ELF-1 (cell line): ENCODE measurements around the gene CAPN12.

Source experiments
- DNase-seq: peaks from one replicate; pipeline ENCODE4 v3.0.0-alpha.2; 2016; ENCODE audit warnings: low read depth, low spot score

The CAPN12 gene

DNA sequence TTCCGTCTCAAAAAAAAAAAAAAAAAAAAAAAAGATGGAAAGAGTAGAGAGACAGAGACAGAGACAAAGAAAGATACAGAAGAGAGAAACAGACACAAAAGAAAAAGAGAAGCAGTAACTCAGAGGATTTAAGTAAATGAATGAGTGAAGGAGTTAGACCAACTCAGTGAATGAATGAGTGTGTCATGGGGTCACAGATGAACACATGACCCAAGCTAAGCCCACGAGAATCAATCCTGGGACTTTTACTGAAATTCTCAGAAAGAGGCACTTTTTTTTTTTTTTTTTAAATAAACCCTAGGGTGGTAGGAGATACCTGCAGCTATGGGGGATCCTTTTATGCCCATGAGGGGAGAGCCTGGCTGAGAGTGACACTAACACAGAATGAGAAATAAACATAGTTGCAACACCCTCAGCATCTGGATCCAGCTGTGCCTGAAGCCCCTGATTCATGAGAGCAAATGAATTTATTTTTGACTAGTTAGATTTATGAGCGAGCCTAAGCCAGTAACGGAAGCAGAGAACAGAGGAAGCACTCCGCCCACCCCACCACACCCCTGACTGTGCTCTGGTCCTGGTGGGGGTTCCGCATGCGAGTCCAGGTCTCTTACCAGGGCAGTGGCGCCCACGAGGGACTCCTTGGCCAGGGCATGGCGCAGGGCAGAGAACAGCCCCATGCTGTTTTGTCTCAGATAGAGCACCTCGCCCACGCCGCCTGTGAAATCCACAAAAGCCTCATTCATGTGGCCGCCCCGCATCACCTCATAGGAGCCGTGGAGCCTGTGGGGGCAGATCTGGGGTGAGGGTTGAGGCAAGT is 4.6 kb downstream of the CAPN12 start:
- DNase-seq, result peak; percentile 1

DNA sequence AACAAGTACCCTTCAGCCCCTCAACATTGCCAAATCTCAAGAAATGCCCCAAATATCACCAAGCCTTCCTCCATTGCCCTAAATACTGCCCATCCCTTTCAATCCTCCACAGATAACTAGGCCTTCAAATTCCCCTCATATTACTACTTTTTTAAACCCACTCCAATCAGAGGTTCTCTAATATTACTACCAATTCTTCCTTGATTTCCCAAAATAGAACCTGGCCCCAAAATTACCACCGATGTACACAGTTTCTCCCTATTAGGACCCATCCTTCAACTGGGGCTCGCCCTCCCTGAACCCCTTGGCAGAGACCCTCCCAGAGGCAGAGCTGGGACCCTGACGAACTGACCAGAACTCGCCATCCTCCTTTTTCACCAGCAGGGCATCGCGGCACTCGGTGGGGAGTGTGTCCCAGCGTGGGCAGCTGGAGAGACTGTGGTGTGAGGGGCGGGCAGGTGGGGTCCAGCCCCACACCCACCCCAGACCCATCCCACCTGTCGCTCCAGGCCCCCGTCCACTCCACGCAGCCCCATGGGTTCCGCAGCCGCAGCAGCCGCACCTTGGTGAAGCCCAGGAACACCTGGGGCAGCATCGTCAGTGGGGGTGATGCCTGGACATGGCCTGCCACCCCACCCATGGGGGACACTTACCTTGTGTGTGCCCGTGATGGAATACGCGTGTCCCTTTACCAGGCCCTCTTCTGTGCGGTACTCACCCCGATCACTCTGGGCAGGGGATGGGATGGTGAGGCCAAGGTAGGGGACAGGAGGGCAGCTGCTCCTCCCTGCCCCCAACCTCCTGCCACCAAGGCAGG is 6.1 kb downstream of the CAPN12 start:
- peak; percentile 1 for DNase-seq

DNA sequence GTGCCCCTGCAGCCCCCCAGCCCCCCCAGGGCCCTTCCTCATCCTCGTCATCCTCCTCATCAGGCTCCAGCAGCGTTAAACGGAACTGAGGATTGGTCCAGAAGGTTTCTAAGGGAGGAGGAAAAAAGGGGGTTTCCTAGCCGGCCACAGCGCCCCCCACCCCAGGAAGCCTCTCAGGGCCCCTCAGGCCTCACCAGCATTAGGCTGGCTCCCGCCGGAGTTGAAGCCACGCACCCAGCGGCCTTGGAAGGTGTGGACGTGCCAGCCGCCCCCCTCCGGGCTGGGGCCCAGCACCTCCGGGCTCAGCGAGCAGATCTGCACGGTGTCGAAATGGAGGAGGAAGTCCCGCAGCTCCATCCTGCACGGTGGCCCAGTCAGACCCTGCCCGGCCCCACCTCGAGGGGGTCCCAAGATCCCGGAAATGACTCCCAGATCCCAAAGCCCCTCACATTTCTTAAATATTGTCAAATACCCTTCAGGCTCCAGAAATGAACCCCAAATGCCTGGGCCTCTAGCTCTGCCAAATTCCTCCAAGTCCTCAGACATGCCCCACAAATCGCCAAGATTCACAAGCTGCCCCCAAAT is 6.9 kb downstream of the CAPN12 start:
- DNase-seq, result no peak

DNA sequence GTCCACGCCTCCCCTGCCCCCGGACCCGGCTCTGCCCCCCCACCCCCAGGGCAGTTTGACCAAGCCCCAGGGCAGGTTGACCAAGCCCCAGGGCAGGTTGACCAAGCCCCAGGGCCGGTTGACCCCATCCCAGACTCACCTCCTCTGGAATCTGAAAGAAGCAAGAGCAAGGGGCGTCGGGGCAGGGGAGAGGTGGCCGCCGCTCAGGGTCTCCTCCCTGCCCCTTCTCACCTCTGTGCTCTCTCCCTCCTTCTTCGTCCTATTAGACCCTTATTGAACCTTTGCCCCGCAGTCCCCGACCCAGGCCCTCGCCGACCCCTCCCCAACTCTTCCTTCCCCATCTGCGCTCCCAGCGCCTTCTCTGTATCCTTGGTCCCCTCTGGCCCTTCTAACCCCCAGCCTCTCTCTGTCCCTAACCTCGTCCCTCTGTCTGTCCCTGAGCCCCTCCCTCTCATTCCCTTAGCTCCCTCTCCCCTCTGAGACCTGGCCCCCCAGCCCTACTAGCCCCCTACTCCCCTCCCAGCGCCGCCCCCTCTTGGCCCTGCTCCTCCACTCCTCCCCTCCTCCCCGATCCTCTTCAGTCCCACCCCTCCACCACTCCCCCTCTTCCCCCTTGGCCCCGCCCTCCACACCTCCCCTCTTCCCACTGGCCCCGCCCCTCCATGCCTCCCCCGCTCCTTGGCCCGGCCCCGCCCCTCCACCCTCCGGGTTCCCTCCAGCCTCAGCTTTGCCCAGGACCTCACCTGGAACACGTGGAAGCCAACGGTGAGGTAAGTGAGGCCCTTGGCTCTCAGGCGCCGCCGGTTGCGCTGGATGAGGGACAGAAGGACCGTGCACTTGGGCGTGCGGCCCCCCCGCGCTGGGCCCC is 7.6 kb downstream of the CAPN12 start:
- DNase-seq, result peak; percentile 36

DNA sequence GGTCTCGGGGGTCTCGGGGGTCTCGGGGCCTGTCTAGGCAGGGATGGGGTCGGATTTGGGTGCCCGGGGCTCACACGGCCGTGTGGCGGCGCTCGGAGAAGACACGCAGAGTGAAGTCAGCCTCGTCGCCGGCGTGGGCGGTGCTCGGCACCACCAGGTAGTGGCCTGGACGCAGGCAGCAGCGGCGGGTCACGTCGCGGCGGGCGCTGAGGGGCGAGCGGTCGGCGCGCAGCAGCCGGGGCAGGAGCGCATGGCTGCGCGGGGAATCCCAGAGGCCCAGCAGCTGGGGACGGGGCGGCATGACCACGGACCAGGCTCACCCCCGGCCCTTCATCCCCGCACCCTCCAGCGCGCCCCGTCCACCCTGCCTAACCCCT is 8.2 kb downstream of the CAPN12 start:
- DNase-seq, result peak; percentile 43

DNA sequence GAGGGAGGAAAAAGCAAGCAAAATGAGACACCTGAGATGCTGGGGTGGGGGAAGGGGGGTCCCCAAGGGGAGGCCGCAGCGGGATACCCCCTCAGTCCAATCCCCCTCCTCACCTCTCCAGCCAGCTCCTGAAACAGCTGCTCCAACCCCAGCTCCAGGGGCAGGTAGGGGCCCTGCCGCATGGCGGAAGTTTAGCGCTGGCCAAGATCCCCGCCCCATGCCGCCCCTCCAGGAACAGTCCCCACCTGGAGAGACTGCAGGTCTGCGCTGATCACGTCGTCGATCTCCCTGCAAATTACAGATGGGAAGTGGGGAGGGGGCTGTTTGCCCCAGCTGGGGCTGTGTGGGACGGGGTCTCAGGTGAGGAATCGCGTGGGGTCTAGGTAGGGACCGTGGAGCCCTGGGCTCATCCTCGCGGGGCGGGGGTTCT is 9.0 kb downstream of the CAPN12 start:
- DNase-seq, result peak; percentile 79

DNA sequence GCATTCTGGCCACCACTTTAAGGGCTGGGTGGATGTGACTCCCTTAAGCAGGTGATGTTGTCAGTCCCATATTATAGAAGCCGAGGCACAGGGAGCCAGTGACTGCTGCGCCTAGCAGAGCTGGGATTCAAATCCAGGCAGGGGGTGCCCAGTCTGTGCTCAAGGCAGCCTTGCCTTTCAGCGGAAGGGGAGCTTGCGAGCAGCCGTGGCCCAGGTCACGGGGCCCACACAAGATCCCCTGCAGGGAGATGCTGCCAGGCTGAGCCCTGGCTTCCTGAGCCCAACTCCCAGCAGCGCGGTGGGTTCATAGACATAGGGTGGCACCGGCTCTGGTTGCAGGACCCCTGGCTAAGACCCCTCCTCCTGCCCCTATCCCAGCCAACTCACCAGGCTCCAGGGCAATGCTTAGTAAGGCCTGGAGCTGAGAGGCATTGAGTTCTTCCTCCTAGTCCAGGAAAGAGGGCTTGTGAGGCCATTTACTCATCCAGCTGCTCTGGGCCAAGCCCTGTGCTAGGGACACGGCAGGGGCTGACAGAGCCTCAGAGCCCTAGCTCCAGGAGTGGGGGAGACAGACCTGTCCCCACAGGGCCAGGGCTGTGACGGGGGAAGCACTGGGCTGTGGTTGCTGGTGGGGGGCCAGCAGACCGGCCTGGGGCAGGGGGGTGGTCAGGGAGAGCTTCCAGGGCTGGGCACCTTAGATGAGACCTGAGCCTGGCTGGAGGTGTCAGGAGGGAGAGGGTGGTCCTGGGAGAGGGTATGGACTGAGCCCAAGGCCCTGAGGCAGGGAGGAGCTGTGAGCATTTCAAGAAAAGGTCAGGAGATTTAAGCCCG is 9.6 kb downstream of the CAPN12 start:
- peak; percentile 36 for DNase-seq

DNA sequence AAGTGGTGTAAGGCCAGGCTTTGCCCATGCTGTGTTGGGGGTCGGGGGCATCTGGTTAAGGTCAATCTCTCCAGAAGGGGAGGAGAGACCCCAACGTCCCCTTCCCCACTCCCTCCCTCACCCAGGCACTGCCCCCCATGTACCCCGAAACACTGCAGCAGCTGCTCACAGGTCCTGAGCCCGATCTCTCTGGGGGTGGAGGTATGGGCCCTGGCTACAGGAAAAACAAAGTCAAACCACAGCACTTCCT is 10.2 kb downstream of the CAPN12 start:
- no peak for DNase-seq

DNA sequence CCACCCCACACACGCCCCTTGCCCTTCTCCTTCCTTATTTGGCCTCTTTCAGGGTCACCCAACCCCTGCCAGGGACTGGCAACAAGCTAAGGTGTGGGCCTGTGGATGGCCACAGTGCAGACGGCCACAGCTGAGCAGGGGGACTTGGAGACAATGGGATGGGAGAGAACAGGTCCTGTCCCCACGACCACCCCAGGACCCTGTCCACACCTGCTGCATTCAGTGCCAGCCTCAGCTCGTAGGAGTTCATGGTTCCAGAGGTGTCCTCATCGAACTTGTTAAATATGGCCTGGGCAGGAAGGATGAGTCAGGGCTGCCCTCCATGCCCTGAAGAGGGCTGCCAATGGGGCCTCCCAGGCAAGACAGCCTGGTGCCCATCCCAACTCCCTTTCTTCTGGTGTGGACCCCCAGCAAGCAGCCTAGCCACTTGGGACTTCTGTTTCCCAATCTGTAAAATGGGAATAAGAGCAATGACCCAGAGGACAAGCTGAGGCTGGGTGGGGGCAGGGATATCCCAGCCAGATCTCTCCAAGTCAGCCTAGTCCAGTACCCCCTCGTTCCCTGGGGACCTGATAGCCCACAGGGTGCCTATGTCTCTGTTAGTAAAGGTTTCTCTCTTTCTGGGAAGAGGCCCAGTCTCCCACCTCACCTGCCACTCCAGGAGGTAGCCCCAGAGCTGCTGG is 10.6 kb downstream of the CAPN12 start:
- no peak for DNase-seq

DNA sequence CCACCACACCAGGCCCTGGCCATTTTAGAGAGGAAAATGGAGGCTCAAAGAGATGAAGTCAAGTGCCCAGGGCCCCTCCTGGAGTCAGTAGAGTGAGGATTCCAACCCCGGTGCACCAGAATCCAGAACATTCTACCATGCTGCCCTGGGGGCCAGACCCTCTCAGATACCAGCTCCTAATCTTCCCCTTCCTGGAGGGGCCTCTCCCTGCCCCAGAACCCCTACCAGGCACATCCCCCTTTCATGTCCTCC is 11.1 kb downstream of the CAPN12 start:
- no peak for DNase-seq

DNA sequence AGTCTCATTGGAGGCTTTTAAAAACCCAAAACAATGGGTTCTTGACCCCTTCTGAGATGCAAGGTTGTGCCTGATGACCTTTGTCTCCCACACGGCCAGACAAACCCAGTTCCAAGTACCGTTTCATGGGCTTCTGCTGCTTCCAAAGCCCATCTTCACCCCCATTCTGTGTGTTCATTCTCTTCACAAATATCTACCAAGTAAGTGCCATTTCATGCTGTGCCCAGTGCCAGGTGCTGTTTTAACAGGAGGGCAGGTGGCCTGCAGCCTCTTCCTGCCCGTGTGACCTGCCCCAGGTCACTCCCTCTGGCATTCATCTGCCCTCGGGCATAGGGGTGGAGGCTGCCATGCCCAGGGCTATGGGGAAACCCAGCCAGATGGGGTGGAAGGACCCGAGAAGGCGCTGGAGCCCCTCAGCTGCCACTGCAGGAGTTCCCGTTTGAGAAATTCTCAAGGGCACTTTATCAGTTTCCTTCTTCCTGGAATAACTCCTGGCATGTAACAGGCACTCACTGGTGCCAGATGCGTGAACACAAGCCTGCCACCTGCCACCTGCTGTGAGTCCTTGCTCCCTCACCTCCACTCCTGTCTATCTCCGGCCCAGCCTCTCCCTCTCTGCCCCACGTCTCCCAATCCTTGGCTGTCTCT is 12.5 kb downstream of the CAPN12 start:
- no peak for DNase-seq

DNA sequence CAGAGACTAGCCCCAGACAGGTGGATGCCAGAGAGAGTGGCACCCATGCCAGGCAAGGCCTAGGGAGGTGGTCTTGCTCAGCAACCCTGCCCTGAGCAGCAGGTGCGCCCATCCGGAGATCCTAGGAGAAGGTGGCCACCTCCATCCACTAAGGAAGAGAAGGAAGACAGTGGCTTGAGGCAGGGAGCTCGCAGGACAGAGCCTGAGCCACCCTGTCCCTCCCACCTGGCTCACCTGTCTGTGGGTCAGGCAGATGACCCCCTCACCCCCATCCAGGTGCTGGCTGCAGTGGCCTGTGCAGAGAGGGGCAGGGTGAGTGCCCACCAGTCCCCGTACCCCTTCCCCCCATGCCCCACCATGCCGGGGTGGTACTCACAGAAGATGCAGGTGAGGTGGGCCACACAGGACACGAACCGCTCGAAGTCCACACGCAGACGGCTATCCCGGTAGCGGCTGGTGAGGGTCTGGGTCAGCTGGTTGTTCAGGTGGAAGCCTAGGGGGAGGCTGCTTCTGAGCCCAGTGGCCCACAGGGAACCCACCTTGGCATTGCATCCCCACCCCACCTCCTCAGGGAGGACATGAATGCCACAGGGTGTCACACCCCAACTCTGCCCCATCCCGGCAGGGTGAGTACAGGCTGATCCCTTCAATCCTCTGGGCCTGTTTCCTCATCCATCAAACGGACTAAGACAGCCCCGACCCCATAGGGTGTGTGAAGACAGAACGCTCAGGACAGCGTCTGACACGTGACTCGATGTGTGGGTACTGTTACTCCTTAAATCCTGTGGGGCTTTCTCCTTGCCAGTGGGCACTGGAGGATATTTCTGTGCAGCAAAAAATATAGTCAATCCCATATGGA is 13.3 kb downstream of the CAPN12 start:
- DNase-seq, result no peak

DNA sequence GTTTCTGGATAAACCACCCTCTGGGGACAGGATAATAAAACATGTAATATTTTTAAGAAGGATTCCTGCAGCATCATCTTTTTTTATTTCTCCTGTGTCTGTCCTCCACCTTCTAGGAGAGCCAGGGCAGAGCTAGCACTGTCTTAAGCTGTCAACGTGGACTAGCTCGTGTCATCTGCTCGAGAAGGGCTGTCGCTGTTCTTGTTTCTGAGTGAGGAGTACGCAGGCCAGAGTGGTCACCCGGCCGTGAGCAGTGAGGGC is 13.9 kb downstream of the CAPN12 start:
- no peak for DNase-seq

DNA sequence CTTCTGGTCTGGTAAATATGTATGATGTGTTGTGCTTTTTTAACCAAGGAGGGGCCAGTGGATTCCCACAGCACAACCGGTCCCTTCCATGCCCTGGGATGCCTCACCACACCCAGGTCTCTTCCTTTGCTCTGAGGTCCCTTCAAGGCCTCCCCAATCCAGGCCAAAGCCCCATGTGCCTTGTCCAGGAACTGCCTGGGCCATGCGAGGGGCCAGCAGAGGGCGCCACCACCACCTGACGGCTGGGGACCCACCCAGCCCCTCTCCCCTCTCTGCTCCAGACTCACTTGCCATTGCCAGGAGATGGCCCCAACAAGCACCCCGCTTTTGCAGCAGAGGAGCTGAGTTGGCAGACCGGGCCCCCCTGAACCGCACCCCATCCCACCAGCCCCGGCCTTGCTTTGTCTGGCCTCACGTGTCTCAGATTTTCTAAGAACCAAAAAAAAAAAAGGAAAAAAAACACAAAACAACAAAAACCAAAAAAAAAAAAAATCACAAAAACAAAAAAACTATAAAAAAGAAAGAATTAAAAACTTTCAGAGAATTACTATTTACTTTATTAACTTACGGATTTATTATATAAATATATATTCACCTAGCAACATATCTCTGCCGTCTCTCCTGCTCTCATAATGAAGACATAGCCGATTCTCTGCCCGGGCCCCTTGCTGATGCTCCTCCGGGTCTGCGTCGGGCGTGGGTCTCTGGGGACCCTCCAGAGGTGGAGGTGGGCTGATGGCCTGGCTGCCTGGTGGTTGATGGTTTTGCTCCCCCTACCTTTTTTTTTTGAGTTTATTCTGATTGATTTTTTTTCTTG is 14.4 kb downstream of the CAPN12 start:
- DNase-seq, result peak; percentile 88

DNA sequence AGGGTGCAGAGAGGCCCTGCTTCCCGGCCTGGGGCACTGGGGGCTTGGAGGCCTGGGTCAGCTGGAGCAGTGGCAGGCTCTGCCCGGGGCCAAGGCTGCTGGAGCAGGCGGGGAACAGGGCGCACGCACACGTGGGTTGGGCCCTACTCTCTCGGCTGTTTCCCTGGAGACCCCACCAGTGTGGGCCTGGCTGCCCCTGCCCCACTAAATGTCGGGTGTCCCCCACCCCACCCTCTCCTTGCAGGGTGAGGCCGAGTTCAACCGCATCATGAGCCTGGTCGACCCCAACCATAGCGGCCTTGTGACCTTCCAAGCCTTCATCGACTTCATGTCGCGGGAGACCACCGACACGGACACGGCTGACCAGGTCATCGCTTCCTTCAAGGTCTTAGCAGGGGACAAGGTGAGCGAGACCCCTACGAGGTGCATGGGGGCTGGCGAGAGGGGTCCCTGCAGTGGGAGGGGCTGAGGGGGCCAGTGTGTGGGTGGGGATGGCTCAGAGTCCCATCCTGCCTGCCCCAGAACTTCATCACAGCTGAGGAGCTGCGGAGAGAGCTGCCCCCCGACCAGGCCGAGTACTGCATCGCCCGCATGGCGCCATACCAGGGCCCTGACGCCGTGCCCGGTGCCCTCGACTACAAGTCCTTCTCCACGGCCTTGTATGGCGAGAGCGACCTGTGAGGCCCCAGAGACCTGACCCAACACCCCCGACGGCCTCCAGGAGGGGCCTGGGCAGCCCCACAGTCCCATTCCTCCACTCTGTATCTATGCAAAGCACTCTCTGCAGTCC is 15.3 kb downstream of the CAPN12 start:
- no peak for DNase-seq

DNA sequence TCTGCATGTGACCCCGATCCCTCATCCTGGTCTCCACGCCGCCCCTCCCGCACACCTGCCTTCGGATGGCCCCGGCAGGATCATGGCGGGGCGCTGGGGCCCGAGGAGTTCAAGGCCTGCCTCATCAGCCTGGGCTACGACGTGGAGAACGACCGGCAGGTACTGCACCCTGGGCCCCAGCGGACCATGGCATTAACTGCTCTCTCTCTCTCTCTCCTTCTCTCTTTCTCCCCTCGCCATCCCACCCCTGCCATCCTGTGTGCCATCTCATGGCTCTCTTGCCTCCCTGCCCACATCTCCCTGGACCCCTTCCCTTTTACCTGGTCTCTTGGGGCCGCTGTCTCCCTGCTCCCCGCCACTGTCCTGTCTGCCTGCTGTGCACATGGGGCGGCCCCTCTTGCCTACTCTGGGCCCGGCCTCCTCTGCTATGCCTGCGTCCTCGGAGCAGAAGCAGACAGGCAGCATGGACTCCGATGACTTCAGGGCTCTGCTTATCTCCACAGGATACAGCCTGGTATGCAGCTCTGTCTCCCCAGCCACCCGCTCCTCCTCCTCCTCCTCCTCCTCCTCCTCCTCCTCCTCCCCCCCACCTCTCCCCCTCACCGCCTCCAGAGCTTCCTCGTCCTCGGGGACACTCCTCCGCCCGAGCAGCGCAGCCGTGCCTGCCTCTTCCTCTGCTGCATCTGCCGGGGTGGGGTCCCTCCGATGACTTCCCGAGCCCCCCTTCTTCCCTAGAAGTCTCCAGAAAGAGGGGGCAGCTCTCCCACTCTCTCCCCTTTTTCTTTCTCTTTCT is 16.2 kb downstream of the CAPN12 start:
- DNase-seq, result peak; percentile 43

DNA sequence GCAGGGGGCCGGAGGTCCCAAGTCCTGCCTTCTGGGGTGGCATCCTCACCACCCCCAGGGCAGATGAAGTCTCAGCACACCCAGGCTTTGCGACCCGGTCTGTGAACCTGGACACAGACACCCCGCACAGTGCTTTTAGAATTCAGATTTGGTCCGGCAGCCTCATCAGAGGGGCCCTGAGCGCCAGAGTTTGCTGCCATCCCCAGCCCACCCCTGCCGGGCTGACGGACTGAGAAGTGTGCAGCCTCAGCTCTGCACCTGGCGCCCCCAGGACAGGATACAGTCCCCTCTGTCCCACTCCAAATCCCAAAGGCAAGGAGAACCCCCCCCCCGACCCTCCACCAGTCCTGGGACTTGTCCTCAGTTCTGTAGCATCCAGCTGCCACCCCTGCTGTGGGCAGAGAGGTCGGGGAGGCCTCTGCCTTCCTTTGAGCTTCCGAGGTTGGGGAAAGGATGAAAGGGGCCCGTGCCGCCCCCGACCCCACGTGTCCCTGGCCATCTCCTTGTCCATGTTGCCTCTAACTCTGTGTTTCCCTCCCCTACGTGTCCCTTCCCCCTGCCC is 16.9 kb downstream of the CAPN12 start:
- DNase-seq, result no peak
